Common myeloid progenitor, CD34-positive (primary cell): Measurements from ENCODE around the gene CCSER2.
A peak's percentile ranks its signal among the peaks of the same experiment; 100 is the strongest.

Experiments used
- CTCF ChIA-PET: fragments of 350-600 bp; sonication (Branson Sonifier 250); formaldehyde crosslinking; loops from one replicate; lab custom pipeline; 2021; ENCODE audit warnings: antibody characterized with exemption; lab: Charles Lee
- POLR2A ChIA-PET: fragments of 350-600 bp; sonication (Branson Sonifier 250); formaldehyde crosslinking; loops from one replicate; lab custom pipeline; 2021; ENCODE audit warnings: antibody characterized with exemption; lab: Charles Lee
- DNase-seq, 3 donors: peaks; one replicate each; pipeline versions ENCODE4 v3.0.0 to v3.0.0-alpha.2; 2013
- H3K27ac ChIP-seq, 2 experiments: 1 replicate in 1 of 2; 2 replicates in 1 of 2; pipeline ENCODE4 v1.7.0; 2013; ENCODE audit warnings: inconsistent platforms in 2 of 2, low read length in 2 of 2, mild to moderate bottlenecking in 2 of 2, low read depth in 1 of 2, moderate library complexity in 1 of 2; ENCODE audit not compliant: severe bottlenecking in 2 of 2, insufficient read depth in 1 of 2, poor library complexity in 1 of 2
- H3K27me3 ChIP-seq, 5 experiments: replicated peaks in 2 of 5; 1 replicate in 3 of 5; 2 replicates in 2 of 5; pipeline versions ENCODE4 v1.6.1 to v1.7.0; 2013; ENCODE audit warnings: low read length in 4 of 5, mild to moderate bottlenecking in 2 of 5, moderate library complexity in 2 of 5, inconsistent platforms in 1 of 5; ENCODE audit not compliant: insufficient read depth in 5 of 5, control insufficient read depth in 4 of 5
- H3K36me3 ChIP-seq, 4 experiments: 1 replicate in 2 of 4; 2 replicates in 2 of 4; pipeline versions ENCODE4 v1.6.1 to v1.7.0; 2013; ENCODE audit warnings: low read length in 3 of 4, control low read depth in 1 of 4, mild to moderate bottlenecking in 1 of 4; ENCODE audit not compliant: control insufficient read depth in 4 of 4, insufficient read depth in 4 of 4
- H3K4me1 ChIP-seq, 4 experiments: 1 replicate in 3 of 4; 2 replicates in 1 of 4; pipeline versions ENCODE4 v1.6.1 to v1.7.1; 2013; ENCODE audit warnings: low read length in 3 of 4, mild to moderate bottlenecking in 3 of 4, control low read depth in 1 of 4, inconsistent platforms in 1 of 4, moderate library complexity in 1 of 4; ENCODE audit not compliant: control insufficient read depth in 4 of 4, insufficient read depth in 4 of 4; ENCODE audit errors: control extremely low read depth in 1 of 4
- H3K4me3 ChIP-seq, 7 experiments: 1 replicate in 4 of 7; 2 replicates in 3 of 7; pipeline versions ENCODE4 v1.5.1 to v1.7.0; 2013; ENCODE audit warnings: mild to moderate bottlenecking in 7 of 7, low read length in 6 of 7, moderate library complexity in 6 of 7, inconsistent platforms in 2 of 7, low read depth in 2 of 7, control low read depth in 1 of 7; ENCODE audit not compliant: insufficient read depth in 4 of 7, control insufficient read depth in 1 of 7; ENCODE audit errors: extremely low read depth in 1 of 7
- H3K9me3 ChIP-seq, 5 experiments: 1 replicate in 4 of 5; 2 replicates in 1 of 5; pipeline versions ENCODE4 v1.6.1 to v1.7.1; 2013; ENCODE audit warnings: low read length in 4 of 5, mild to moderate bottlenecking in 2 of 5, inconsistent platforms in 1 of 5, low read depth in 1 of 5, moderate library complexity in 1 of 5; ENCODE audit not compliant: control insufficient read depth in 4 of 5, insufficient read depth in 2 of 5; ENCODE audit errors: control extremely low read depth in 1 of 5
- WGBS: methylation state at CpG from one replicate; pipeline ENCODE4 v1.1.5; 2013; ENCODE audit not compliant: insufficient coverage; 5-methylcytosine and 5-hydroxymethylcytosine counted together

CCSER2 gene

DNA sequence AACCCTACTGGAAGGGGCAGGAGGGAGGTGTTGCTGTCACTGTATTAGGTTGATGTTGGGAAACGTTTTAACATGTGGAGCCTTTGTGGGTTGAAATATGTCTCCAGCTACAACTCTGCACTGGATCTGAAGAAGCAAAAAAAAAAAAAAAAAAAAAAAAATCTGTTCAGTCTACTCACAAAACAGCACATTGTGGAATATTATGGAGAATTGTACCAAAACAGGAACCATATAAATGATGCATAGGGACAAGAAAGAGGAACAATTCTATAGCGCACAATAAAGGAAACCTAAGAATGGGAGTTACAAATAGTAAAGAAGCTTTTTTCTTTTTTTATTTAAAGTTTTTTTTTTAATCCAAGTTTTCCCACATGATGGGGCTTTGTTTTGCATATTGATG, 63.8 kb downstream of the CCSER2 start:
- CTCF ChIA-PET: interaction anchor here (1.7 kb wide), 1 partner anchor 12 kb away, joined by 4 read pairs; no protein-coding TSS in a partner anchor
- no peaks in the 10 kb centered on the region for H3K4me1 ChIP-seq

GRCh38 chr10:84395581-84395980, 67.2 kb downstream of the CCSER2 start:
- Histone ChIP-seq H3K4me1 (peaks cover 0 to 7% (median 2%) of the 10 kb centered on the region in 4 experiments), H3K27ac (no peak overlapping the region), H3K4me3 (no peak overlapping the region), H3K9me3 (peaks cover 0 to 9% (median 2%) of the 10 kb centered on the region in 5 experiments), H3K36me3 (no peaks in the 10 kb centered on the region), H3K27me3 (no peaks in the 10 kb centered on the region)
- CTCF ChIA-PET: interaction anchor here (0.6 to 1.0 kb wide), 3 partner anchors 34 to 141 kb away, joined by 3 to 4 read pairs (median 3); no protein-coding TSS in a partner anchor
- no peak for DNase-seq
- 100% methylated on average over 1 of the region's 2 CpGs for WGBS
- POLR2A ChIA-PET: interaction anchor here (0.6 kb wide), 1 partner anchor 36 kb away, joined by 4 read pairs; no protein-coding TSS in a partner anchor

More for the DNA sequence above, 63.8 kb downstream of the CCSER2 start:
- DNase-seq: no peak
- H3K27ac ChIP-seq: no peak overlapping the region
- WGBS: no CpG with 5 or more reads among the region's 2 CpGs
- H3K4me3 ChIP-seq: no peak overlapping the region
- H3K9me3 ChIP-seq: peaks cover 0 to 9% (median 0%) of the 10 kb centered on the region in 5 experiments
- POLR2A ChIA-PET: no interaction called here
- no peaks in the 10 kb centered on the region for H3K27me3 ChIP-seq
- peaks cover 0 to 7% (median 3%) of the 10 kb centered on the region in 4 experiments for H3K36me3 ChIP-seq

DNA sequence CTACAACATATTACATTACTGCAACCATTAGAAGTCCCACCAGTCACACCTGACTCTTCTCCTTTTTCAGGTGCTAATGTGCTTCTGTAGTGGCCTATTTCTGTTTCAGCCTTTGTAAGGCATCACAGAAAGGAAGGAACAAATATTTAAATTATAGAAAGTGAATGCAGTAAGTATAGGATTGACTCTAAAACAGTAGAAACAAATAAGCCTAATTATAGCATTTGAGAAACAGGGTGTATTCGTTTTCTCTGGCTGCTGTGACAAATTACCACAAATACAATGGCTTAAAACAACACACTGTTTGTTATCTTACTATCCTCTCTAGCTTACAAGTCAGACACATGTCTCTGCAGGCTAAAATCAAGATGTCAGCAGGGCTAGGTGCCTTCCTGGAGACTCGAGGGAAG, 69.4 kb downstream of the CCSER2 start:
- DNase-seq: no peak
- ChIA-PET CTCF (interaction anchor here (1.3 kb wide), 1 partner anchor 139 kb away, joined by 4 read pairs; no protein-coding TSS in a partner anchor), POLR2A (no interaction called here)
- Histone ChIP-seq H3K4me3 (no peak overlapping the region), H3K27me3 (no peaks in the 10 kb centered on the region), H3K36me3 (no peaks in the 10 kb centered on the region), H3K9me3 (peaks cover 0 to 9% (median 2%) of the 10 kb centered on the region in 5 experiments), H3K27ac (no peak overlapping the region), H3K4me1 (peaks cover 0 to 7% (median 2%) of the 10 kb centered on the region in 4 experiments)
- WGBS: 13% methylated on average over 1 of the region's 2 CpGs

DNA sequence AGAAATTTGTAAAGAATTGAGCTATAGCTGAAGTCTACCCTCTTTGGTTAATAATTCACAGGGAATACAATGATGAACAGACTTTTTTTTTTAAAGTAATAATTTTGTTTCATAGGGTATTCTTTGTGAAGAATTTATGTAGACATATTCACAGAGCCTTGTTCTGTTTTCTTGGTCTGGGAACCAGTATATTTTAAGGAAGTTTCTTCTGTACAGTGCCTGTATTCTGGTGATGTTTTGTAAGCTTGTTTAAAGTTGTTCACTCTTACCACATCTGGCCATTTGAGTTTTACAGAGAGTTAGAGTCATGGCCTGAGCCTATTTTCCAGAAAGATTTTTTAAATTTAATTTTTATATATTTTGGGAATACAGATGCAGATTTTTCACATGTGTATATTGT, 70.3 kb downstream of the CCSER2 start:
- Histone ChIP-seq H3K27ac (no peak overlapping the region), H3K4me1 (peaks cover 0 to 7% (median 2%) of the 10 kb centered on the region in 4 experiments), H3K9me3 (peaks cover 0 to 9% (median 2%) of the 10 kb centered on the region in 5 experiments), H3K36me3 (no peaks in the 10 kb centered on the region), H3K4me3 (no peak overlapping the region), H3K27me3 (no peaks in the 10 kb centered on the region)
- ChIA-PET POLR2A (no interaction called here), CTCF (interaction anchor here (1.3 kb wide), 1 partner anchor 138 kb away, joined by 4 read pairs; no protein-coding TSS in a partner anchor)
- DNase-seq: peak in 1 of 3 donors; percentile 17

- Histone ChIP-seq H3K4me1 (peaks cover 0 to 17% (median 10%) of the 10 kb centered on the region in 4 experiments), H3K36me3 (peaks cover 0 to 5% (median 0%) of the 10 kb centered on the region in 4 experiments), H3K27me3 (no peaks in the 10 kb centered on the region), H3K4me3 (no peak overlapping the region), H3K27ac (no peak overlapping the region), H3K9me3 (peaks cover 0 to 6% (median 0%) of the 10 kb centered on the region in 5 experiments)
- DNase-seq: no peak
- POLR2A ChIA-PET: interaction anchor here (0.7 kb wide), 1 partner anchor 10 kb away, joined by 3 read pairs; no protein-coding TSS in a partner anchor
- CTCF ChIA-PET: interaction anchor here (0.9 to 1.0 kb wide), 2 partner anchors 11 to 28 kb away, joined by 3 to 5 read pairs; no protein-coding TSS in a partner anchor
- 98% methylated on average over 4 of the region's 6 CpGs for WGBS
Measured at GRCh38 chr10:84401854-84402611, 73.6 kb downstream of the CCSER2 start.

DNA sequence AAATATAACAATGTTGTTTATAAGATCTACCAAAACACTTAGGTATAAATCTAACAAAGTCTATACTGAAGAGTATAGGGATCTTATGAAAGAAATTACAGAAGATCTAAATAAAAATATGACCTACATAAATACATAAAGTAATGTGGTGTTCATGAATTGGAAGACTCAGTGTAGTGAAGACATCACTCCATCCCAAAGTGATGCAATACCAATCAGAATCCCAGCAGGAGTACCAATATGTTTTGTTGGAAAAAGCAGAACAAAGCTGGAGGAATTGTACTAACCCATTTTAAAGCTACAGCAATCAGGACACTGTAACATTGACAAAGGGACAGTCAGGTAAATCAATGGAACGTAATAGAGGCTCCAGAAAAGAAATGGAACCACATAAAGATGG, 76.4 kb downstream of the CCSER2 start:
- 80% methylated on average over 1 of the region's 1 CpG for WGBS
- DNase-seq: no peak
- no peaks in the 10 kb centered on the region for H3K27me3 ChIP-seq
- H3K4me1 ChIP-seq: peaks cover 0 to 17% (median 7%) of the 10 kb centered on the region in 4 experiments
- ChIA-PET POLR2A (no interaction called here), CTCF (interaction anchor here (1.4 kb wide), 1 partner anchor 12 kb away, joined by 4 read pairs; no protein-coding TSS in a partner anchor)
- H3K9me3 ChIP-seq: peaks cover 0 to 6% (median 0%) of the 10 kb centered on the region in 5 experiments
- no peak overlapping the region for H3K4me3 ChIP-seq
- H3K36me3 ChIP-seq: peaks cover 0 to 5% (median 0%) of the 10 kb centered on the region in 4 experiments
- no peak overlapping the region for H3K27ac ChIP-seq

DNA sequence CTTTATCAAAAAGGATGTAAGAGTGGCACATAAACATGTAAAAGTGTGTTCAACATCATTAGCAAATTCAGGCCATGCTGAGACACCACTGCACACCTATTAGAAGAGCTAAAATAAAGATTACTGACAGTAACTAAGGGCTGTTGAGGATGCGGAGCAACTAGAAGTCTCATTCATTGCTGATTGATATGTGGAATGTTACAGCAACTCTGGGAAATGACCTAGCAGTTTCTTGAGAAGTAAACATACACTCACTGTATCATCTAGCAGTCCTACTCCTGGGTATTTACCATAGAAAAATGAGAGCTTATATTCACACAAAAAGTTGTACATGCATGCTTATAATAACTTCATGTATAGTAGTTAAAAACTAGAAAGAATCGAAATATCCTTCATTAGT, 77.3 kb downstream of the CCSER2 start:
- Histone ChIP-seq H3K4me1 (peaks cover 0 to 17% (median 7%) of the 10 kb centered on the region in 4 experiments), H3K36me3 (peaks cover 0 to 5% (median 0%) of the 10 kb centered on the region in 4 experiments), H3K27ac (no peak overlapping the region), H3K27me3 (no peaks in the 10 kb centered on the region), H3K9me3 (no peaks in the 10 kb centered on the region), H3K4me3 (no peak overlapping the region)
- no CpG with 5 or more reads among the region's 2 CpGs for WGBS
- ChIA-PET CTCF (no interaction called here), POLR2A (no interaction called here)
- peak in 1 of 3 donors; percentile 9 for DNase-seq
